ENCODE results near the gene NMNAT2.

- TF ChIP-seq CTCF (IDR thresholded peaks at IDR 0.05) (no peak), POLR2A (IDR thresholded peaks at IDR 0.05) (no peak)
These were observed 134.1 kb downstream of the NMNAT2 start for GRCh38 chr1:183284086-183284485.
